Mucosa of stomach (tissue), 1 donor: ENCODE results near the gene BRPF3.

Source experiments
- H3K27me3 ChIP-seq: one replicate; pipeline ENCODE4 v1.7.0; 2013; ENCODE audit warnings: mild to moderate bottlenecking, low read length; ENCODE audit not compliant: control insufficient read depth, insufficient read depth
- H3K36me3 ChIP-seq: one replicate; pipeline ENCODE4 v1.7.0; 2013; ENCODE audit warnings: low read length; ENCODE audit not compliant: control insufficient read depth, insufficient read depth
- H3K4me1 ChIP-seq: one replicate; pipeline ENCODE4 v1.7.0; 2013; ENCODE audit warnings: mild to moderate bottlenecking, low read length; ENCODE audit not compliant: control insufficient read depth, insufficient read depth
- H3K4me3 ChIP-seq: one replicate; pipeline ENCODE4 v1.7.0; 2013; ENCODE audit warnings: low read length
- H3K9ac ChIP-seq: one replicate; pipeline ENCODE4 v1.7.0; 2013; ENCODE audit warnings: mild to moderate bottlenecking, low read length, moderate library complexity
- H3K9me3 ChIP-seq: one replicate; pipeline ENCODE4 v1.7.0; 2013; ENCODE audit warnings: mild to moderate bottlenecking, low read length, moderate library complexity; ENCODE audit not compliant: control insufficient read depth
- donor health status: Pancreatic carcinoma.

Gene BRPF3

DNA sequence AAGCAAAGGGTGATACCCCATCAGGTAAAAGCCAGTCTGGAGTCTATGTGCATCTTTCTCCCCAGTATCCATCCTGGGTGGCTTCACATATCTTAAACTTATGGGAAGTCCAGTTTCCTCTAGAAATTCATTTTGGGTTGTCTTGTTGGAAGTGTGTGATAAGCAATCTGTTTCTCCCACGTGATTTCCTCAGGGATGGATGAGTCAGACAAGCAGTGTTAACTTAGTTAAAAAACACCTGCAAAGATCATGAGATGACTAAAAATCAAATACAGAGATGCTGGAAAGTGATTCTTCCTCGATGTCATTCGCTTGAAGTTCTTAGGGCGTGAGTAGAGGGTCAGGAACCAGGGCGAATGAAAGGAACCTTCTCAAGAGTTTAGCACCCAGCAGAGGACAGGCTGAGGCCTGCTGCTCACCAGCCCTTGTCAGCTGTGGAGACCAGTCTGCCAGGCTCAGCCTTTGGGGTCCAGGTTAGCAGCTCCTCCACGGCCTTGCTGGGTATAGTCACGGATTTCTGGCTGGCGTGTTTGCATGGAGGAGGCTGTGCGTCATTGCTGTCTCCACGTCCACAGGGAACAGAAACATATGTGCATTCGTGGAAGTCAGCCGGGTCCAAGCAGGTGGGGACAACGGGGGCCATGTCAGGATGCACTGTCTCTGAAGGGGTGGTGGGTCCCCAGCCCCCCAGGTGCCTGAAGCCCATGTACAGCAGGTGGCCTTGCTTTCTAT is 70.5 kb downstream of the BRPF3 start:
- H3K27me3 ChIP-seq = peaks cover 9% of the 10 kb centered on the region
- H3K4me3 ChIP-seq = no peak overlapping the region
- H3K9me3 ChIP-seq = no peaks in the 10 kb centered on the region
- no peak overlapping the region for H3K9ac ChIP-seq
- no peaks in the 10 kb centered on the region for H3K36me3 ChIP-seq
- H3K4me1 ChIP-seq = peaks cover 11% of the 10 kb centered on the region

DNA sequence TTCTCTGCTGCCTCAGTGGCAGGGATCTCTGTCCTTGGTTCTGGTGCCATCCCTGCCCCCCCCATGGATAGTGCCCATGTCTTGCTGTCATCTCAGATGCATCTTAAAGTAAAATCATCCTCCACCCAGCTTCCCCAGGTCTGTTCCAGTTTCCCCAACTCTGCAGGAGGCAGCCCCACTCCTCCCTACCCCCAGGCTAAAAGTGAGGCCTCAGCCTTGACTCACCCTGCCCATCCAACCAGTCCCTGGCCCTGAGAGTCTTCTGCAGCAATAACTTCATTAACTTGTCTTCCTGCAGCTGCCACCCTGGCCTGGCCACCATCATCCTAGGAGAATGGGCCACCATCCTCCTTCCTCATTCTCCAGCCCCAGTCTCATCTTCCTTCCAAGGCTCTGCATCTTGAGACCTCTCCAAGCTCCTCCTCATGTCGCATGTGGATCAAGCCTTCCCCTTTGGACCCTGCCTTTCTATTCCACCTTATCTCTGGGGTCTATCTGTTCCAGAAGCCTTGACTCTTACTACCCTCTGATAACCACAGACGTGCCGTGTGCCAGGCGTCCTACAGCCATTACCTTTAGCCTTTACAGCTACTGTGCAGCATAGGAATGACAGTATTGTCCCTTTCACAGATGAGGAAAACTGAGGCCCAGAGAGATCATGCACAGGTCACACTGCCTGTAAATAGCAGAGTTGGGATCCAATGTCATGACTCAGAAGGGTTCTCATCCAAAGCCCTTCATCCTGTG is 71.4 kb downstream of the BRPF3 start:
- peaks cover 11% of the 10 kb centered on the region for H3K4me1 ChIP-seq
- no peaks in the 10 kb centered on the region for H3K9me3 ChIP-seq

GRCh38 chr6:36268478-36269275 is 72.1 kb downstream of the BRPF3 start:
- Histone ChIP-seq H3K4me3 (no peak overlapping the region), H3K36me3 (no peaks in the 10 kb centered on the region), H3K9ac (no peak overlapping the region), H3K9me3 (no peaks in the 10 kb centered on the region), H3K27me3 (peaks cover 9% of the 10 kb centered on the region), H3K4me1 (peaks cover 11% of the 10 kb centered on the region)

More for the DNA sequence above, 71.4 kb downstream of the BRPF3 start:
- H3K27me3 ChIP-seq = peaks cover 9% of the 10 kb centered on the region
- no peak overlapping the region for H3K9ac ChIP-seq
- H3K36me3 ChIP-seq = no peaks in the 10 kb centered on the region
- no peak overlapping the region for H3K4me3 ChIP-seq

DNA sequence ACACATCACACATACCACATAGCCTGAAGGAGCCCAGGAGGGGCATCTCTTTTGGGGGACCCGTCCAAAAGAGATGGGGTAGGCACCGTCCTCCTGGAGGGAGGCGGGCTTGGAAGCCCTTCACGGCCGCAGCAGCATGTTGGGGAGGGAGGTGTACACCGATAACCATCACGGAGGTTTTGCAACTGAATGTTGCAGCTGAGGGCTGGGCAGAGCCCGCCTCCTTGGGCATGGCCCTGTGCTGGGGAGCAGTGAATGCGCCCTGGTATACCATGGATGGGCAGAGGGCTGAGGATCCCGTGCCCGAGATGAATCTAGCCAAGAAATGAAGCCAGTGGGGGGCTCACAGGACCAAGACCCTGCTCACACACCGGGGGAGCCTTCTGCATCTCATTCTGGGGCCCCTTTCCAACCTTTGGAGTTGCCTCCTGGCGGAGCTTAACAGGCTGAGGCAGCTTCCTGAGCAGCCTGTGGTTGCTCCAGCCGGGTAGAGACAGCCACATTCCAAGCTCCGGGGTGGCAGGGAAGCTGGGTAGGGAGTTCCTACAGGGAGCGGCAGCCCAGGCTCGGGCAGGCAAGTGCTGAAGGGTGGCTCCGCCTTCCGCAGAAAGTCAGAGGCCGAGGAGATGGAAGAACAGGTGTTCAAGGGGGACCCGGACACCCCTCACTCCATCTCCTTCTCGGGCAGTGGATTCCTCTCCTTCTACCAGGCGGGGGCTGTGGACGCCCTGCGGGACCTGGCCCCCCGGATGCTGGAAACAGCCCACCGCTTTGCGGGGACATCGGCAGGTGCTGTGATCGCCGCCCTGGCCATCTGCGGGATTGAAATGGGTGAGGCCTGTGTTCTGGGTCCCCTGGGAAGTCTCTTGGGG is 73.5 kb downstream of the BRPF3 start, which contains the start of gene PNPLA1:
PNPLA1 (plus strand) TSS at position 227 of the 872 bp plus-strand sequence; CDS start at position 627, 400 bp downstream.
- no peaks in the 10 kb centered on the region for H3K36me3 ChIP-seq
- H3K4me1 ChIP-seq = peaks cover 11% of the 10 kb centered on the region
- no peaks in the 10 kb centered on the region for H3K9me3 ChIP-seq
- no peak within 1 kb of the TSS for H3K9ac ChIP-seq
- peaks cover 9% of the 10 kb centered on the region for H3K27me3 ChIP-seq
- no peak within 1 kb of the TSS for H3K4me3 ChIP-seq

DNA sequence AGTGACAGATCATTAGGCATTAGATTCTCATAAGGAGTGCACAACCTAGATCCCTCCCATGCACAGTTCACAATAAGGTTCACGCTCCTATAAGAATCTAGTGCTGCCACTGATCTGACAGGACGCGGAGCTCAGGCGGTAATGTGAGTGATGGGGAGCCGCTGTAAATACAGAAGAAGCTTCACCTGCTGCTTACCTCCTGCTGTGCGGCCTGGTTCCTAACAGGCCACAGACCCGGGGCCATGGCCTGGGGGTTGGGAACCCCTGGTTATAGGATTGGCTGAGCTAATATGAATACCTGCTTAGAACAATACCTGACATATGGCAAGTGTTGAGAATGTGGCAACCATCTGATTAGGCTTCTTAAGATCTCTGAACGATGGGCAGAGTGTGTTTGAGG is 75.7 kb downstream of the BRPF3 start:
- H3K9ac ChIP-seq = no peak overlapping the region
- H3K4me1 ChIP-seq = peaks cover 11% of the 10 kb centered on the region
- H3K27me3 ChIP-seq = peaks cover 9% of the 10 kb centered on the region
- H3K4me3 ChIP-seq = no peak overlapping the region
- H3K36me3 ChIP-seq = no peaks in the 10 kb centered on the region
- no peaks in the 10 kb centered on the region for H3K9me3 ChIP-seq

- peaks cover 9% of the 10 kb centered on the region for H3K27me3 ChIP-seq
These were observed 76.5 kb downstream of the BRPF3 start for GRCh38 chr6:36273067-36273466.

DNA sequence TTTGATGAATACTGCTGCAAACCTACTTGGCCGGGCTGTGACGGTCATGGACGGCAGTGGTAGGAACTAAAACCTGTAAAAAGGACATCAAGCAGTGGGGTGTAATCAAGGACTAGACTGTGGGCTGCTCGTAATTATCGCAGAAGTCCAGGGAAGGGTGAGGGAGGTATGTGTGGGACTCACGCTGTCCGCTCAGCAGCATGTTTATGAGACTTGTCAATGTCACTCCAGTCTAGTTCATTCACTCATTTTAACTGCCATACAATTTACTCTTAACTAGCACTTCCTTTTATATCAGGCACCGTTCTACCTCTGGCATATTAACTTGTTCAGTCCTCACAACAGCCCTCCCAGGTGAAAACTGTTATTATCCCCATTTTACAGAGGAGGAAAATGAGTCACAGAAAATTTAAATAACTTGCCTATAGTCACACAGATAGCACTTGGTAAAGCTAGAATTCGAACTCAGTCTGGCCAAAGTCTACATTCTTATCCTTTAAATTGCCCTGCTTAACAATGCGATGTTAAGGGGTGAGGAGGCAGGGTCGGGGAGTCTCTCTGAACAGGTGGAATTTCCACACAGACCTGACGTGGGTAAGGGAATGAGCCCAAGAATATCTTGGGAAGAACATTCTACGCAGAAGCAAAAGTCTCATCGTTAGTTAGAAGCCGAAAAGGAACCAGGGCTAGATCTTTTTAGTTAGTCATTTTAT is 77.4 kb downstream of the BRPF3 start:
- H3K36me3 ChIP-seq = no peaks in the 10 kb centered on the region

More at GRCh38 chr6:36273067-36273466, 76.5 kb downstream of the BRPF3 start:
- Histone ChIP-seq H3K4me3 (no peak overlapping the region), H3K9ac (no peak overlapping the region), H3K9me3 (no peaks in the 10 kb centered on the region), H3K4me1 (peaks cover 11% of the 10 kb centered on the region), H3K36me3 (no peaks in the 10 kb centered on the region)

GRCh38 chr6:36276581-36277536 is 80.3 kb downstream of the BRPF3 start:
- Histone ChIP-seq H3K9ac (no peak overlapping the region), H3K27me3 (no peaks in the 10 kb centered on the region), H3K4me1 (no peaks in the 10 kb centered on the region), H3K9me3 (no peaks in the 10 kb centered on the region), H3K36me3 (no peaks in the 10 kb centered on the region), H3K4me3 (no peak overlapping the region)

More for the DNA sequence above, 77.4 kb downstream of the BRPF3 start:
- Histone ChIP-seq H3K9ac (no peak overlapping the region), H3K9me3 (no peaks in the 10 kb centered on the region), H3K27me3 (peaks cover 9% of the 10 kb centered on the region), H3K4me3 (no peak overlapping the region), H3K4me1 (peaks cover 3% of the 10 kb centered on the region)

DNA sequence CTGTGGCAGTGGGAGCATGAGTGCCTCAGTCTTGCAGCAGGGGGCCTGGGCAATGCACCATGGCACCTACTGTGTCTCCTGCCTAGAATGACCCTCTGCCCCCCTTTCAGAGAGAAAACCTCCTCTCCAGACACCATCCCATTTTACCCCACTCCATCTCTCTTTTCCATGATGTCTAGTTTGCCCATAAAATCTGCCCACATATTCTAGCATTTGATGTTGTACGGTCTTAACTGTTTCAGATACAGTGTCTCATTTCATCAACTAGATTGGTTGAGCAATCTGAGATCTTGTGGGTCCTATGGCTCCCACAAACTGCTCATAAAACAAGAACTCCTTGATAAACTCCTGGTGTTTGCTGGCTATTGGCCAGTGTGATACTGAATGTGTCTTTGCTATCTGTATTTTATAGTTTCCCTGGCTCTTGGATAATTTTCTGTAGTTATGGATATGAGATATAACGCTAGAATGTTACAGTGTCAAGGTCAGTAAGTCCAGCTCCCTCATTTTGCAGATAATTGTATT is 81.5 kb downstream of the BRPF3 start:
- H3K27me3 ChIP-seq = no peaks in the 10 kb centered on the region
- no peaks in the 10 kb centered on the region for H3K9me3 ChIP-seq
- no peak overlapping the region for H3K4me3 ChIP-seq
- no peak overlapping the region for H3K9ac ChIP-seq
- H3K4me1 ChIP-seq = no peaks in the 10 kb centered on the region
- H3K36me3 ChIP-seq = no peaks in the 10 kb centered on the region

- Histone ChIP-seq H3K4me1 (no peaks in the 10 kb centered on the region), H3K9me3 (no peaks in the 10 kb centered on the region), H3K4me3 (no peak overlapping the region), H3K9ac (no peak overlapping the region), H3K27me3 (peaks cover 14% of the 10 kb centered on the region), H3K36me3 (no peaks in the 10 kb centered on the region)
These were observed 83.9 kb downstream of the BRPF3 start for GRCh38 chr6:36280467-36280866.
